GM21619 (cell line): Measurements from ENCODE around the gene EML5.
"Not testable (repeated sequence)": the region's sequence is repeated elsewhere in the genome, so short reads cannot be mapped to it uniquely, and the experiment has no call there.

Source experiments
- ATAC-seq: cut with Tn5 transposase; IDR thresholded peaks from one replicate; pipeline ENCODE4 v1.9.1; 2021; ENCODE audit not compliant: unreplicated experiment

EML5 gene

GRCh38 chr14:88804035-88804434 is 11.3 kb upstream of the EML5 start:
- no peak for ATAC-seq

- ATAC-seq: no peak
Measured at GRCh38 chr14:88802596-88802995, 9.8 kb upstream of the EML5 start.

- no peak for ATAC-seq
Measured at GRCh38 chr14:88799522-88799921, 6.8 kb upstream of the EML5 start.

DNA sequence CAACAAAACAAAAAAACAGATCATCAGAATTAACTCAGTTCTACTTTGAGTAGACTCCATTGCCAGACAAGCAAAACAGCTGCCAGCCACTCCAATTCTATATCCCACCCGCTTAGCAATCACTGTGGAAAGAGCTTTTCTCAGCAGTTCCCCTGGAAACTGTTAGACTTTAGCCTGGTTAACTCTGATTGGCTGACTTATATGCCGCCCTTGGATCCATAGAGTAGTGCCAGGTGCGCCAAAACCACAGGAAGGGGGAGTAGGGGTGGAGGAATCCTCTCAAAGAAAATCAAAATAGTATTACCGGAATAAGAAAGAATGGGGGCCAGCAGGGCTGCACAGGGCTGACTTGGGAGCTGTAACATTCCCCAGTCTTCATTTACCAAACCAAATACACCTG is 5.4 kb upstream of the EML5 start:
- no peak for ATAC-seq

GRCh38 chr14:88793259-88793625 is 489 bp upstream of the EML5 start:
- no peak for ATAC-seq

- no peak for ATAC-seq
Measured at GRCh38 chr14:88791629-88792472, 902 bp downstream of the EML5 start.

- no peak for ATAC-seq
Measured at GRCh38 chr14:88791252-88791621, 1.5 kb downstream of the EML5 start.

DNA sequence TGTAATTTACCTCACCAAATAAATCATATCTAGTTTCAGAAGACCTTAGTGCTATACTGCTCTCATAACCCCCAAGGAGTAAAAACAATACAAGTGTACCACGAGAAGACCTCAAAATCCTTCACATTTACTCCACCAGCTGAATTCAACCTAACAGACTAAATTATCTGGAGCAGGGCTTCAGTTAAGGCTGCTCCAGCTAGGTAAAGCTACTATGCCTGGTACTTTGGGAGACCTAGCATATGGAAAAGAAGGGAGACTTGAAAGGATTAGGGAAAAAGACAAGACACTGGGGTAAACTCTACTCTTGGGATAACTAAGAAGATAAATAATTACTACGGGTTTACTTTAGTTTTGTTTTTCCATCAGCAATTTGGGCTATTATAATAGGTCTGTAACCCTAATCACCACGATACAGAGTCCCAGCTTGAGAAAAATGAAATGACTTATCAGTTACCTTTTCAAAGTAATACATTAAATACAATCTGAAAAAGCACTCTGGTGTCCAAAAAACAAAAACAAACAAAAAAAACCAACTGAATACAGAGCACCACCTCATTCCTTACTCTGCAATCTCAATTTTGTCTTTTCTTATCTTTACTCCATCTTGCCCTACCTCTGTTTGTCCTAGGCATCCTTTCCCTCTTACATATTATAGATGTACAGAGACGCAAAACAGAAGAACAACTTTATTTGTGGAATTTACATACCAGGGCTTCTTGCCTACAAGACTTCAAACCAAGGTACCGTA is 2.1 kb downstream of the EML5 start:
- ATAC-seq: no peak

- not testable (repeated sequence) for ATAC-seq
Measured at GRCh38 chr14:88789573-88789972, 3.2 kb downstream of the EML5 start.

- ATAC-seq: no peak
Measured at GRCh38 chr14:88786715-88787114, 6.0 kb downstream of the EML5 start.

GRCh38 chr14:88785911-88786310 is 6.8 kb downstream of the EML5 start:
- no peak for ATAC-seq

- ATAC-seq: no peak
Measured at GRCh38 chr14:88775532-88775931, 17.2 kb downstream of the EML5 start.

GRCh38 chr14:88770736-88771135 is 22.0 kb downstream of the EML5 start:
- ATAC-seq: no peak

GRCh38 chr14:88765130-88765529 is 27.6 kb downstream of the EML5 start:
- ATAC-seq: no peak

DNA sequence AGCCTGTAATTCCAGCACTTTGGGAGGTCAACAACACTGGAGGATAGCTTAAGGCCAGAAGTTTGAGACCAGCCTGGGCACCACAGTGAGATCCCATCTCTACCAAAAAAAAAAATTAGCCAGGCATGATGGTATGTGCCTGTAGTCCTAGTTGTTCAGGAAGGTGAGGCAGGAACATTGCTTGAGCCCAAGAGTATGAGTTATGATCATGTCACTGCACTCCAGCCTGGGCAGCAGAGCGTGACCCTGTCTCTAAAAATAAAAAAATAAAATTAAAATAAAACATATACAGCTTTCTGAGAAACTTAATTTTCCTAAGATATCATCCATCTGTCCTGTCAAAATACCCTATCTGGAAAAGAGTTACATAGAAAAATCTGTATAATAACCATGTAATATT is 38.9 kb downstream of the EML5 start:
- no peak for ATAC-seq

- no peak for ATAC-seq
Measured at GRCh38 chr14:88750945-88751344, 41.8 kb downstream of the EML5 start.

- ATAC-seq: no peak
Measured at GRCh38 chr14:88750413-88750812, 42.3 kb downstream of the EML5 start.

DNA sequence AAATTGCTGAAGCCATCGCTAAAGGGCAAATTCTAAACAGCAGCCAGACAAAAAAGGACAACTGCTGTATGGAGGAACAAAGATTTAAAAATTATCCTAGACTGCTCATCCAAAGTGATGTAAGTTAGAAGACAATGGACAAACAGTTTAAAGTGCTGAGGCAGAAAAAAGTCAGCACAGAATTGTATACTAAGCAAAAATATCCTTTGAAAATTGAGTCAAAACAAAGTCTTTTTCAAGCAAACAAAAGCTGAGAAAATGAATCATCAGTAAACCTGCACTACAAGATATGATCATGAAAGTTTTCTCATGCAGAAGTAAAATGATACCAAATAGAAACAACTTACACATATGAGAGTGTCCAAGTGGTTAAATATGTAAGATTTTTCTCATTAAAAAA is 43.6 kb downstream of the EML5 start:
- ATAC-seq: no peak

DNA sequence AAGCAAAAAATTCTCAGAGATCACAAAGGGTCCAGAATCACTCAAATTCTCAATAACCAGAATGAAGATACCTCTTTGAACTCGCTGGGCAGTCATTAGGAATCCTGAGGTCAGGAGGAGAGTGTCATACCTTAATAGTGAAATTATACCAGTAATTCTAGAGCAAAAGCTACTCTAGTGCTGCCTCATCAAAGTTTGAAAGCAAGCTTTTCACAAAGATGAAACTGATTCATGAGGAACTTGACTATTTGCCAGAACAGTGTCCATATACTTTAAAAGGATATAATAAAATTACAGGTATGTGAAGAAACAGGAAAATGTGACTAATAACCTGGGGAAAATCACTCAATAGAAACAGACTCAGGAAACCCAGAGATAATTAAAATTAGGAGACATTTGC is 44.5 kb downstream of the EML5 start:
- ATAC-seq: no peak

GRCh38 chr14:88746052-88746451 is 46.7 kb downstream of the EML5 start:
- ATAC-seq: no peak

DNA sequence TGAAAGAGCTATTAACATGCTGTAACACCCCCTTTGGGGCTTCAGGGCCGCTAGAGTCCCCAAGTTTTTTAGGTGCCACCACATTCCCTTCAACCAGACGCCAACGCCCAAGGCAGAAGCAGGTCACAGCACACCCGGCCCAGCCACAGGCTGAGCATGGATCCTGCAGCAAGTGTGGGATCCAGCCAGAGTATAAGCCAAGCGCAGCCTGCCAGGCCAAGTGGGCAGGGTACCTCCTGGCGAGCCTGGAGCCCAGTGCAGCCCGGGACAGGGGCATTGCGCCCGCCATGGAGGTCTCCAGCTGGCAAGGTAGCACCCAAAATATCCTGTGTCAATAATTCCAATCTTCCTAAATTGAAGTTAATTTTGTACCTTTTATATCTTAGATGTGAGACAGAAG is 55.5 kb downstream of the EML5 start:
- no peak for ATAC-seq

DNA sequence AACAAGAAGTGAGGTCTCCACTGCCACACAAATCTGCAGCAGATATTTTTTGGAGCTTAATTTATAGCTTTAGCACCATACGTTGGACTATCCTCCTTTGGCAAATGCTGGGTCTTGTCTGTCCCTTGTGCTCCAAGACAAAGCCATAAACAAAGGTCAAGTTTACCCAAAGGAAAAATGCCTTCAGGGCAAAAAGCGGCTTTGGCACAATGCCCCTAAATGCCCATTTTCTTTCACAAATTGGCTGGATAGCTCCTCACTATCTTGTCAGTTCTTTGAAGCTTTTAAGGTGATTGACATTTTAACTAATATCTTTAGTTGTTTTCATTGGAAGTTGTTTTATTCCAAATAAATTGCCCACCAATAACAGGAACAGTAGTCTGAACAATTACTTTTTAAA is 59.6 kb downstream of the EML5 start:
- ATAC-seq: no peak

DNA sequence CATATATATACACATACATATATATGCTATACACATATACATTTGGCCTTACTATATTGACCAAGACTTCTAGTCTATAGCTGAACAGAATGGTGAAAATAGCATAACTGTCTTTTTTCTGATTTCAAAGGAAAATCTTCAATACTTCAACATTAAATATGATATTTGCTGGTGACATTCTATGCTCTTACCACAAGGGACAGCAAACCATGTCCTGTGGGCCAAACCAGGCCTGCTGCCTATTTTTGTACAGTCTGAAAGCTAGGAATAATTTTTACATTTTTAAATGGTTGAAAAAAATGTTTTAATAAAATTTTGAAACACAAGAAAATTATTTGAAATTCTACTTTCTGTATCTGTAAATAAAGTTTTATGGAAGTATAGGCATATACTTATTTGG is 63.6 kb downstream of the EML5 start:
- no peak for ATAC-seq
